Fibroblast of upper back skin (primary cell): ENCODE results near the gene ITGB5.
"Not testable (repeated sequence)": the region's sequence is repeated elsewhere in the genome, so short reads cannot be mapped to it uniquely, and the experiment has no call there.

Experiments
- DNase-seq: peaks from one replicate; pipeline ENCODE4 v3.0.0-alpha.2; 2013

The ITGB5 gene

DNA sequence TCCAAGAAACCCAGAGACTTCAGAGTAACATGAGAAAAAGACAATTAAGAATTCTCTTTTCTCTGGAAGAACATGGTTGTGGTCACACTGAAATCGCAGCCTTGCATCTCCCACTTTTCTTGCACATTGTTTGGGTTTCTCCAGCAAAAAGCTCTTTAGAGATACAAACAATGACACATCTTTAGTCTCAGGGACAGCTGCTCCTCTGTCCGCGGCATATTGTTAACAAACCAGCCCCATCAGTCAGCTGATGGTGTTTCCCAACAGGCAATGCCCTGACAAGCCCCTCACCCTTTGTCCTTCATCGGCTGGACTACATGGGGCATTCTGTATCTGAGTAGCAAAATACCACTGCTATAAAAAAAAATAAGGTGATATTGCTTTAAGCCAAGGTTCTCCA lies 103.5 kb downstream of the ITGB5 start:
- DNase-seq = no peak

DNA sequence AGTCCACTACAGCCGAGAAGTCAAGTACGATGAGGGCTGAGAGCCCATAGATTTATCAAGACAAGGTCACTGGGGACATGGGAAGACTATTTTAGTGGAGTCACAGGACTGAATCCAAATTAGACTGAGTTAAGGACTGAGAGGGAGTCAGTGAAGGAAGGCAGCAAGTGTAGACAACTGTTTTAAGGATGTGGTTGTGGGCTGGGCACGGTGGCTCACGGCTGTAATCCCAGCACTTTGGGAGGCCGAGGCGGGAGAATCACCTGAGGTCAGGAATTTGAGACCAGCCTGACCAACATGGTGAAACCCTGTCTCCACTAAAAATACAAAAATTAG lies 104.8 kb downstream of the ITGB5 start:
- not testable (repeated sequence) for DNase-seq

DNA sequence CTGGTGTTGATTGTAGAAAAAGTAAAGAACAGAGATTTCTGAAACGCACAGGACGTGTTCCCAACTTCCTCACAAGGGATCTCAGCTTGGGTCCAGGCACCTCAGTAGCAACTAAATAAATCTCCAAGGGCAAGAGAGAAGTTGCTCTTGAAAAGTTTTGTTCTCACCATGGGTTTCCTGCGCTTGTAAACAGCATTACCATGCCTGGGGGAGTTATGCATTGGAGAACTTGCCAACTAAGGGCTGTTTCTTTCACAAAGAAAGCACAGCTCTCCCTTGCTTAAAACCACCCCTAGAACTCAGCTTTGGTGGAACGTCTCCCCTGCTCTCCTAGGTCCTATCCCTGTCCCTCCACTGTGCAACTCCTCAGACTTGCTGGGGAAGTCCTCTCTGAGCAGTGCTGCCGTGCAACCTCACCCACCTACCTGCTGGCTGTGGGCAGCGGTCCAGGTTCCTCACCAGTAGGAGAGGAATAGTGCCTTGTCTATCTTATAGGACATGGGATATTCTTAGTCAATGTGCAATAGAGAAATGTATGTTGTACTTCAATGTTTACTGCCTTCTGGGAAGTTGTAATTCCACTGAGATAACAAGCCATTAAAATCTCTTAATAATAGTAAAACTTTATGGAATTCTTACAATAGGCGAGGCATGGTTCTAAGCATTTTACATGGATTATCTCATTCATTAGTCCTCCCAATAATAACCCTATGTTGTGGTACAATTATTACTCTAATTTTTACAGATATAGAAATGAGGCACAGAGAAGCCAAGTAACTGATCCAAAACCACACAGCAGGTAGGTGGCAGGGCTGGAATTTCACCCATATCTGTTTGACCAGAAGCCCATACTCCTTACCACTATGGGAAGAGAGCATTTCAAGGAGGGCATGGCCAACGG lies 105.4 kb downstream of the ITGB5 start:
- no peak for DNase-seq

DNA sequence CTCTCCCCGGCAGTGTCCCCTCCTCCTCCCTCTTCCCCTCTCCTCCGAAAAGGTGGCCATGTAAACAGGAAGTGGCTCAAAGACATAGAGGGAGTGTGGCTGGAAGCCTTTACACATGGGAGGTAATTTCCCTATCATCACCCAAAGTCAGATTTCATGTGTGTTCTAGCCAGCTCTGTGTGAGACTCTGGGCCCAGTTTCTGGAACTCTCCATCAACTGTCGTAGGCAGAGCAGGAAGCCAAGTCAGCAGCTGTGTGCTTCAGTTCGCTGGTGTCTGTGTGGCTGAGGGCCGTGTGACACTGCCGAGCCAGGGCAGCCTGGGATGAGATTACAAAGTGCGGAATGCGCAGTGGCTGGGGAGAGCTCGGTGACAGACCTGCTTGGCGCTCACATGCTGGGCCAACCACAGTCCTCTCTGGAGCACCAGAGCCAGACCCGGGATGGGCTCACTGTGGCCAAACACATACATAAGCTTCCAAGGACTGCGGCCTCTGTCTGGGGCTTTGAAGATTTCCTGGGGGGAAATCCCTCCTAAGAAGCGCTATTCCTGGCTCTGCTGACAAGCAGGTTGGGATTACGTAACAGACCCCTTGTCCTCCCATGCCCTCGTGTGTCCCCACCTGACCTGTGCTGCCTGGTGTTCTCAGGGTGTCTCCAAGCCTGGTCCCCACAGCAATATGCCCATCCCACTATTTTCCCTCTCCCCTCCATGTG lies 106.2 kb downstream of the ITGB5 start:
- DNase-seq = peak; percentile 83

DNA sequence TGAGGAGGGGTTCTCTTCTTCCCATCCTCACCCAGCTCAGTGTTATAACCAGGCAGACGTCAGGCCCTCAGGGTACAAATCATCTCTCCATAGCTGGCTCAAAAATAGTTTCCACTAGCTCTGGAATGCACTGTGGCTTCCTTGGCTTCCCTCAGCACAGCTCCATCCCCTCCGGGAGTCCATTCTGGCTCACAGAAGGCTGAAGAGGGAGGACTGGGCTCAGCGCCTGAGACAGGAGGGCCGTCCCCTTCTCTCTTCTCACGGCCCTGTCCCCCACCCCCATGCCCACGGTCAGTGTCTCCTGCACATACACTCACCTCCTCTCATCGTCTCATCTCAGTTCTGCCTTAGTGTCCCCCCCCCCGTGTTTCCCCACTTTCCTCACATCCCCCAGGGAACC lies 106.8 kb downstream of the ITGB5 start:
- peak; percentile 96 for DNase-seq

DNA sequence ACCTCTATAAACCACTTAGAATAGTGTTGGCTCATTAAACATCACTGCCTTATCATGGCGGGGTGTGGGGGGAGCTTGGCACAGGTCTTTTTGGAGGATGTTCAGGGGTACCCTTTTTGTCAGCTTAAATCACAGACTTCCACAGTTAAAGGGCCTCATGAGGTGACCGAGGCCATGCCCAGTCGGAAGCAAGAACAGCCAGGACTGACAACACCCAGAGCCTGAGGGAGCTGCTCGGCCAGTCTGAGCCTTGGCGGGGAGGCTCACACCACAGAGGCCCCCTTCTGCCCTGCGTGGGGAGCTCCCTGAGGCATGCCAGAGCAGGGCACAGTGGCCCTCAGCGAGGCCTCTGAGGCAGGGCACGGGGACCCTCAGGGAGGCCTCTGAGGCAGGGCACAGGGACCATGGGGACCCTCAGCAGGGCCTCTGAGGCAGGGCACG lies 107.4 kb downstream of the ITGB5 start:
- DNase-seq = no peak

DNA sequence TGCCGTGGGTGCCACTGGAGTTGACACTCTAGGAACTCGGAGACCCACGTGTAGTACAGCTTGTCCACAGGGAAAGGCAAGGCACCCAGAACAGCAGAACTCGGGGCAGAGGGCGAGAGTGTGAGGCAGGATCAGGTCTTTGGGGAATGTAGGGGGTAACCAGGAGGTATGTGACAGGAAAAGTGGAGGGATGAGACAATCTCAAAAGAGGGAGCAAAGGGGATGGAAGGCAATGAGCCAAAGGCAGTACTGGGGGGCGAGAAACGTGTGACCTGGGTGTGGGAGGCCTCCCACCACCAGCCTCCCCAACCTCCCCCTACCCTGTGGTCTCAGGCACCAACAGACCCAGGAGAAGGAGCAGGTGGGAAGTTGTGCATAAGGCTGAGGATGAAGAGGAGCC lies 108.0 kb downstream of the ITGB5 start:
- DNase-seq = no peak

DNA sequence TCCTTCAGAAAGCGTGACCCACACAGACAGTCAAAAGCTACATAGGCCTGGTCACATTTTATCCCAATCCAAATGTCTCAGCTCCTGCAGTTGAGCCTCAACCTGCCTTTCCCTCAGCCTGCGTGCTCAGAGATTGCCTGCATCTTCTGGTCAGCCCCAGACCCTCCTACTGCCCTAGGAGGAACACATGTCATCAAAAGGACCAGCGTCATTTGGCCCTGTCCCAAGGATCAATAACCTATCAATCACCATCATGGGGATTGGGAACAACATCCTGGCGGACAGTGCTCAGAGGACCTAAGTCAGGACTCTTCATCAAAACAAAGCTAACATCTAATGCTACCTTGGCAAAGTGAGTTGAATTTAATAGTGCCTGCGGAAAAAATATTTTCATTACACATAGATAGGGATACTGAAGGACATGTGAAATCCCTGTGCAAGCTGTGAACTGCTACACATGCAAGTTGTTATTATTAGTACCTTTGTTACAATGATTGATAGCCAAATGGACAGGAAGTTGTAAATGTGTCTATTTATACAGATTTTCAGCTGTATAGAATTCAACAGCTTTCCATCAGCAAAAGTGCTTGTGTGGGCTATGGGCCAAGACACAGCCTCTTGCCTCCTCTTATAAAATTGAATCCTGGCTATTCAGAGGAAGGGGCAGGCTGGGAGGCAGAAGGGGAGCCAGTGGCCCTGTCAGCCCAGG lies 109.2 kb downstream of the ITGB5 start:
- no peak for DNase-seq

DNA sequence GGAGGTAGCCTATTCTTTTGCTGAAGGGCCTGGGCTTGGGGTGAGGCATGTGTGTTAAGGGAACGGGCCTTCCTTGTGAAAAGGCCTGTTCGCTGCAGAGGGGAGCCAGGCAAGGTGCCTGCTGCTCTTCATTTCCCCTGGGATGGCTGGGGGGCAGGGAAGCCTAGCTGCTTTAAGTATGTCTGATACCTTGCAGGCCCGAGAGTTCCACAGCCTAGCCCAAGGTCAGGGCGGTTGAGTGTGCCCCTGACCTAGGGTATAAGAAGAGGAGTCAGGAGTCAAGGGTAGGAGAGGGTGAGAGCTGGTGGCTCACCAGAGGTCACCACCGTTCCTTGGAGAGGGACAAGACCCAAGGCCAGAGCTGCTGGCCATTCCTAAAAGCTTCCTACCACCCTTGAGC lies 110.3 kb downstream of the ITGB5 start:
- DNase-seq = no peak

DNA sequence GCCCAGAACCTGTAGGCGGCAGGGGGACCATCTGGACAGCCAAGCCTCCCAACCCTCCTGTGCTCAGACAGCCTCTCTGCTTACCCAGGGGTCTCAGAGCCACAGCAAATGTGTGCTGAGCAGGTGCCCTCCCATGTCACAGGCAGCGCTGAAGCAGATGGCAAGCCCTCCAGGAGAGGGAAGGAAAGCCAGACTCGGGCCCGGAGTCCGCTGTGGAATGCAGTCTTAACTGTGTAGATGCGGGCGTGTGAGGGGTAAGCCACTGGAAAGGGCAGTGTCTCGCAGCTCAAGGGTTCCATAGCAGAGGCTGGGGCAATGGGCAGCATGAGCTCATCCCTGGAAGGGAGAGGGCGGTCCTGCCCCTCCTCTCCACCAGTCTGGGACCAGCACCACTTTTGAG lies 111.3 kb downstream of the ITGB5 start:
- DNase-seq = no peak

DNA sequence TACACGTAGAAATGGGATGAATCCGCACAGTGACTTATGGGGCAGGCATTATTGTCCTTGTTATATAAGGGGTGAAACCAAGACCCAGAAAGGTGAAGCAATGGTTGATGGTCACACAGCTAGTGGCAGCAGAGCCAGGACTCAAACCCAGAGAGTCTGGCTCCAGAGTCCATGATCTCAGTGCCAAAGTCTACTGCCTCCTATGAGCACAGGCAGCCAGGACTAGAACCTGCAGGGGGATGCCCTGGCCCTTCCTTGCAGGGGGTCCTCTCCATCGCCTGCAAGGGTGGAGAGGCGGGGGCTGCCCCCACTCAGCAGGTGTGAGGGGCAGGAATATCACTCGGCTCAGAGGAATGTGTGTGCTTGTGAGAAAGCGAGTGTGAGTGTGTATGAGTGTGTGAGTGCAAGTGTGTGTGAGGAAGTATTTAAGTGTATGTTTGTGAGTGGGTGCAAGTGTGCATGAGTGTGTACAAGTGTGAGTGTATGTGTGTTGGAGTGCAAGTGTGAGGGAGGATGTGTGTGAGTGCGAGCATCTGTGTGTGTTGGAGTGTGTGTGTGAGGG lies 112.2 kb downstream of the ITGB5 start:
- DNase-seq = no peak

DNA sequence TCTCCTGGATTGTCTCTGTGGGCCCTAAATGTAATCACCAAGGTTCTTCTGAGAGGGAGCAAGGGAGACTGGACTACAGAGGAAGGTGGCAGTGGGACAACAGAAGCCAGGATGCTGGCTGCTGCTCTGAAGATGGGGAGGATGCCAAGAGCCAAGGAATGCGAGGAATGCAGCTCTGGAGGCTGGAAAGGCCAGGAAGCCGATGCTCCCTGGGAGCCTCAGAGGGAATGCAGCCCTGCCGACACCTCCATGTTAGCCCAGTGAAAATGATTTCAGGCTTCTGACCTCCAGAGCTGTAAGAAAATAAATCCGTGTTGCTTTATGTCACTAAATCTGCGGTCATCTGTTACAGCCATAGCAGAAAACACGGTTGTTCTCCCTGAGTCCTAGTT lies 112.8 kb downstream of the ITGB5 start:
- DNase-seq = peak; percentile 94

DNA sequence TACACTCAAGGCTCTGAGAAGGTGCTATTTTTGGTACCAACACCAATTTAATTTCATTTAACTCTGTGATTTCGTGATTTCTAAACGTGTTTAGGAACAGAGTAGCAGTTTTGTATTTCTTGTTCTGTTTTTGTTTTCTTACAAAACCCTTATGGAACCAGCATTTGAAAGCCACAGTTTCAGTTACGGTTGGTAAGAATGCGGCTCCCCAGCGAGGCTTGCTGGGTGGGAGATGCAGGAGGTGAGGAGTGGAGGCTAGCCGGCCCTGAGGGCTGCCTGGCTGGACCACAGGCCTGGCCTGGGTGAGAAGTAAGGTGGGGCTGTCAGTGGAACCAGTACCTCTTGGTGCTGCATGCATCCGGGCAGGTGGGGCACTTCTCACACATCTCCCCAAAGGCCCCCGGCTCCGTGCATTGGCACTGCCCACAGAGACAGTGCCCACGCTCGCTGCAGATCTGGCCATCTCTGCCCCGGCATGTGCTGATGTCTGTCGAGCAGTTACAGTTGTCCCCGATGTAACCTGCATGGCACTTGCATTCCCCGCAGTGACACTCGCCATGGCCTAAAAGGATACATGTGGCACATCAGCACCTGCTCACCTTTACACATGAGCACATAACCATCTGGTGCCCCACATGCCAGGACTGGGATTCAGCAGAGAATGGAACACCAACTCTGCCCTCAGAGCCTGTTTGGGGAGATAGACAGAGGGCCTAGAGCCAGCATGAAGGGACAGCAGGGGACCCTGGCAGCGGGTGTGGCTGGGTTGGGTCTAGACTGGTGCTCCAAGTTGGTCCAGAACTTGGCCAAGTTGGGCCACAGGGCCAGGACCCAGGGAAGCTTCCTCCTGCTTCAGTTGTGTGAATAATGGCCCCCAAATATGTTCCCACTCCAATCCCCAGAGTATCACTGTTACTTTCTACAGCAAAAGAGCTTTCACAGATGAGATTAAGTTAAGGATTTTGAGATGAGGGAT lies 113.5 kb downstream of the ITGB5 start:
- DNase-seq = no peak

DNA sequence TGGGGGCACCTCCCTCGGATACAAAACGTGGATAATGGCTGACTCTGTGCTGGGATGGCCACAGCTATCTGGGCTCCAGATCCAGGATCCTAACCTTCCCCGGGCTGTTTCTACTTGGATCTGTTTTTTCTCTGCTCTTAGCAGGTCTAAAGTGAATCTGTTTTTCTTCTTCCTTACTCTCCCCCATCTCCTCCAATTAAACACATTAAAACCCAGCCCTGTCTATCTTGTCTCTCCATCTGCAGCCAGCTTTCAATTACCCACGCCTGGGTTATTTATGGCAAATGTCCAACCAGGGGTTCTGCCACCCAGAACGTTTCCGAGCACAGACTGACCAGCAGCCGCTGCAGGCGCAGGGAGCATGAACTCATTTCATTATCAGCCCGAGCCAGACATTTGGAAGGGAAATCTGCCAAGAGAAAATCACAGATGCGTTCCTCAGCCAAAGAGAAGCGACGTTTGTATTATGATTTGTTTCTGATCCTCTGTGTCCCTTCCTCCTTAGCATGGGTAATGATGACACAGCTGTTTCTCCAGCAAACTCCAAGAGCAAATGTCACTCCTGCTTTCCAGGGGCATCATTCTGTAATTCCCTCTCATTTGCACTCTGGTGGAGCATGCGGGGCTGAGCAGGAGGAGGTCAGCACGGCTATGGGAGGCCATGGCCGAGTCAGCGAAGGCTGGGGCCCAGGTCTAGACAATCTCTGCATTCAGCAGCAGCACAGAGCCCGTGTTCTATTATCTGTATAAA lies 114.9 kb downstream of the ITGB5 start:
- peak; percentile 66 for DNase-seq

DNA sequence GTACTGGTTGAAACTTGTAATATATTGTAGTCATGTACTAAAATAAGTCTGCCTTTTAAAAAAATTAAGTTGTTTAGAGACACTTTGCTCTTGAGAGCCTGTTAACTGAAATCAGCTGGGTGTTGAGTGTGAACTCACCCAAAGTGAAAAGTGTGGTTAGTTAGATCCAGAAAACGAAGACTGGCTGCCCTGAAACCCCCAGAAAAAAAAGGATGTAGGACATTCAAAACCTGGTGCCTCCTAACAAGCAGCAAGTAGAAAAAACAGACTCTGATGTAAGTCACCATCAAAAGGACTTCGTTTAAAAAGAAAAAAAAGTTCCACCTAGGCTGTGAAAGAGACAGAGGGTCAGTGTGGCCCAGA lies 116.1 kb downstream of the ITGB5 start:
- DNase-seq = no peak

DNA sequence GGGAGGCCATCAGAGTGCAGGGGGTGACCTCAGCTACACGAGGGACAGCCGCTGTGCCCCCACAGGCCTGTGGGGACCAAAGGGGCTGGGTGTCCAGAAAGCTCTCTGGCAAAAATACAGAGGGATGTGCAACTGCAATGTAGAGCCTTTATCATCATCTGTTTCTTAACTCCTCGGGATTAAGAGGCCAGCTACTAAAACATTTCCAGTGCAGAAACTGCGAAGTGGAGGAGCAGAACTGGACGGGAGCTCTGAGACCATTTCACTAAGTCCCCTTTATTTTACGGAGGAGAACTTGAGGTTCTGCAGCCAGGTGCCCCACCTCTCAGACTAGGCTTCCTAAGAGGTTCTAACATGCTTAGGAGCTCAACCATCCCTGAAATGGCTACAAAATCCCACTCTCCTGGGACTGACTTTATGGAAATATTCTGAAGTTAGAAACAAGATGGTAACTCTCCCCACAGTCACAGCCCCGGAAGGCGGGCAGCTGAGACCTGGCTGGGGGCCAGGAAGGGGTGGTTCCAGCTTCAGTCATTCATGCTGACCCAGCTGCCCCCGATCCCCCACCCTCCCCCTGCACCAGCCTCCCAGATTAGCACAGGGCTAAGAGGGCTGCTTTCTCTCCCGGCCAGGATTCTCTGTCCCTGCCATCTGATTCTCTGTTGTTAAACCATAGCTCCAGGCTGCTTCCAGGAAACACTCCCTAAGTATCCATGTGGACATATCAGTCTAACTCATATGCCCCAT lies 116.7 kb downstream of the ITGB5 start:
- DNase-seq = no peak

DNA sequence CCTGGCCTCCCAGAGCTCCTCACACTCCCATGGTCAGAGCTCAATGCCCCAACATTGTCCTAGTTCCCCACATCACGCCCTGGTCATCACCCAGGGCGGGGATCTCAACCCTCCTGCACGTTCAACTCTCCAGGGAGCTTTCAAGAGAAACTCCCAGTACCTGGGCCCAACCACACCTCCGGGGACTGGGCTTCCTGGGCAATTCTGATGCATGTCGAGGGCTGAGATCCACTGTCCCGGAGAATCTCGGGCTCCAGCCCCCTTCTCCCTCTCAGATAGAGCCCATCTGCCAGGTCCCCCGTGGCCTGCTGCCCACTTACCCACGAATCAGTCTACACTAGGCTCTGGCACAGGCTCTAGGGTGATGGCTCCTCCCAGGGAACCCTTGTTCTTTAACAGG lies 117.7 kb downstream of the ITGB5 start:
- DNase-seq = no peak

DNA sequence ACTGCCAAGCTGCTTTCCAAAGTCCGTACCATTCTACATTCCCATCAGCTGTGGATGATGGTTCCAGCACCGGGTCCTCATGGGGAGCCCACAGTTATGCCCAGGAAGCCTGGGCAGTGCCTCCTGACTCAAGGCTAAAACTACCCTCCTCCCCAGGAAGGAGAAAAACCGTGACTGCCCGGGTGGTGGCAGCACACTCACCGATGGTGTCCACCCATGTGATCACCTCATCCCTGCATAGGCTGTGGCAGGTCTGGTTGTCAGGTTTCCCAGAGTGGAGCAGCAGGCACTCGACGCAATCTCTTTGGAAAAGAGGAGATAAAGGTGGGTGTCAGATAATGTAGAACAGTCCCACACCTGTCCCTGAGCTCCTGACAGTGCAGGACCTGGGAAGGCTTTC lies 118.4 kb downstream of the ITGB5 start:
- DNase-seq = no peak

DNA sequence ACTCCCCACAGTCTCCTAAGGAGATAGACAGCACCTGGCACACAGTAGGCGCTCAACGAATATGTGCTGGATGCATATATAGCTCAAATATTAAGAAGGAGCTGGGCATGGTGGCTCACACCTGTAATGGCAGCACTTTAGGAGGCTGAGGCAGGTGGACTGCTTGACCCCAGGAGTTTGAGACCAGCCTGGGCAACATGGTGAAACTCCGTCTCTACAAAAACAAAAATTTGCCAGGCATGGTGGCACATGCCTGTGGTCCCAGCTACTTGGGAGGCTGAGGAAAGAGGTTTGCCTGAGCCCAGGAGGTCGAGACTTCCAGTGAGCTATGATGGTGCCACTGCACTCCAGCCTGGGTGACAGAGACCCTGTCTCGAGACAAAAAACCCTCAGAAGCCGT lies 119.5 kb downstream of the ITGB5 start:
- DNase-seq = no peak

DNA sequence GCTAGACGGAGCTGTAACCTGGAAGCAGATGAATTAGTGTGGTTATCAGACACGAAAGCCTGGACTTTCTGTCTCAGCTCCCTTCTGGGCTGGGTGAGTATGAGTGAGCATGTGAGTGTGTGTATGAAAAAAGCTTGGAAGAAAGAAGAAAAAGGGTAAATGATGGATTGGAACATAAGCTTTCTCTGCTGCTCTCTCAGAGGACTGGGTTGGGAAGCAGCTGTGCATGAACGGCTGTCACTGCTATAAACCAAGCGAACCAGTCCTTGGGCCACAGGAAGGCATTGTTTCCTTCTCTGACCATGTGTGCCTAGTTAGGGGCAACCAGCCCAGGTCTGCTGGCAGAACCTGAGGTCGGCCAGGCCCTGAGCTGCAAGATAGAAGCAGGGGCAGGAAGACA lies 119.9 kb downstream of the ITGB5 start:
- DNase-seq = no peak
